DOHH2 (cell line): ENCODE measurements around the gene DBI.

ENCODE experiments used
- EZH2phosphoT487 ChIP-seq: fragments of 200-600 bp; sonication (generic); IDR thresholded peaks from 2 replicates; pipeline ENCODE4 v1.6.1; 2017; ENCODE audit warnings: borderline replicate concordance, mild to moderate bottlenecking, antibody characterized with exemption, low read length, moderate library complexity, mixed read lengths
- TF ChIP-seq, protein P1 (sequence below): fragments of 200-600 bp; sonication (generic); IDR thresholded peaks from one replicate; pipeline ENCODE4 v1.5.1; 2014; ENCODE audit warnings: antibody characterized with exemption, mild to moderate bottlenecking, low read depth, low read length; ENCODE audit not compliant: poor library complexity, severe bottlenecking

DNA sequence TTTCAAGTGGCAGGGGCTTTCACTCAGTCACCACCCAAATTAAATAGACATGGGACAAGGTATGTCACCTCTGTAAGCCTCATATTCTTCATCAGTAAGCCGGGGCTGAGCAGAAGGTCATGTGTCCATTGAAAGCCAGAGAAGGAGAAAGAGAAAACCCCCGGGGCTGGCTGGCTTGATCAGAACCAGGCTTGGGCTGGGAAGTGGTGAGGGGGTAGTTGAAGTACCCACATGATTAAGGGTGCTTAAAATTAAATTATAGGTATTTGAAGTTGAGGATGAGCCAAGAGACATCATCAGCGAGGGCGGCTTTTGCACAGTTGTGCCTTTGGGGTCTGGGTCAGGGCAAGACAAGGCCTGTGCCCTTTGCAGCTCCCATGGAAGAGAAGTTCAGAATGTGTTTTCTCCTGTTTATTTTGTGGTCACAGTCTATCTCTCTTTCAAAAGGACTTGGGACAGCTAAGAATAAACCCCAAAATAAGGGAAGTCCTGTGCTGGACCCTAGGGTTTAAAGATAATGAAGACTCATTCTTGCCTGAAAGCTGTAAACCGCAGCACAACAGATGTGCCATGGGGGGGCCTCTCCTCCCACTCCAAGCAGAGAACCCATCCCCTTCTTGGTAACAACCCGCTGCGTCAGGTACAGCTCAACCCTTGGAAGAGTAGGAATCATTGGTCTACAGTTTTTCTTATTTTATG, 10.7 kb downstream of the DBI start:
- TF ChIP-seq, protein P1, sequence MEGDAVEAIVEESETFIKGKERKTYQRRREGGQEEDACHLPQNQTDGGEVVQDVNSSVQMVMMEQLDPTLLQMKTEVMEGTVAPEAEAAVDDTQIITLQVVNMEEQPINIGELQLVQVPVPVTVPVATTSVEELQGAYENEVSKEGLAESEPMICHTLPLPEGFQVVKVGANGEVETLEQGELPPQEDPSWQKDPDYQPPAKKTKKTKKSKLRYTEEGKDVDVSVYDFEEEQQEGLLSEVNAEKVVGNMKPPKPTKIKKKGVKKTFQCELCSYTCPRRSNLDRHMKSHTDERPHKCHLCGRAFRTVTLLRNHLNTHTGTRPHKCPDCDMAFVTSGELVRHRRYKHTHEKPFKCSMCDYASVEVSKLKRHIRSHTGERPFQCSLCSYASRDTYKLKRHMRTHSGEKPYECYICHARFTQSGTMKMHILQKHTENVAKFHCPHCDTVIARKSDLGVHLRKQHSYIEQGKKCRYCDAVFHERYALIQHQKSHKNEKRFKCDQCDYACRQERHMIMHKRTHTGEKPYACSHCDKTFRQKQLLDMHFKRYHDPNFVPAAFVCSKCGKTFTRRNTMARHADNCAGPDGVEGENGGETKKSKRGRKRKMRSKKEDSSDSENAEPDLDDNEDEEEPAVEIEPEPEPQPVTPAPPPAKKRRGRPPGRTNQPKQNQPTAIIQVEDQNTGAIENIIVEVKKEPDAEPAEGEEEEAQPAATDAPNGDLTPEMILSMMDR = no peak
- no peak for TF ChIP-seq EZH2phosphoT487
